HL-60 (cell line): ENCODE data around the gene GSK3B.
"Not testable (repeated sequence)": the region's sequence is repeated elsewhere in the genome, so short reads cannot be mapped to it uniquely, and the experiment has no call there.

Source experiments
- DNase-seq, 2 experiments: peaks; one replicate each; pipeline ENCODE4 v3.0.0-alpha.2; 2010 to 2020; ENCODE audit warnings: low read depth in 1 of 2, low spot score in 1 of 2
- H3K27ac ChIP-seq: fragments of 250-450 bp; sonication (Bioruptor Pico); replicated peaks from 2 replicates; pipeline ENCODE4 v1.5.1; 2020; ENCODE audit warnings: mild to moderate bottlenecking, moderate library complexity
- H3K27me3 ChIP-seq: fragments of 250-450 bp; sonication (Bioruptor Pico); 2 replicates; pipeline ENCODE4 v1.5.1; 2021; ENCODE audit warnings: mild to moderate bottlenecking, moderate library complexity; ENCODE audit not compliant: insufficient read depth, poor library complexity, severe bottlenecking
- H3K4me3 ChIP-seq: replicated peaks from 2 replicates; pipeline ENCODE4 v1.5.1; 2011; ENCODE audit warnings: mild to moderate bottlenecking, control low read depth, low read length; ENCODE audit not compliant: insufficient read depth
- GABPA ChIP-seq: IDR thresholded peaks from 2 replicates; pipeline ENCODE4 v1.6.1; 2012; ENCODE audit warnings: low read depth
- POLR2AphosphoS5 ChIP-seq: IDR thresholded peaks from 2 replicates; pipeline ENCODE4 v1.6.1; 2012; ENCODE audit warnings: low read depth
- REST ChIP-seq: IDR thresholded peaks from 2 replicates; pipeline ENCODE4 v1.6.1; 2012; ENCODE audit warnings: low read depth; ENCODE audit not compliant: insufficient replicate concordance
- SPI1 ChIP-seq: IDR thresholded peaks from 2 replicates; pipeline ENCODE4 v1.6.1; 2012; ENCODE audit warnings: low read depth, mild to moderate bottlenecking, borderline replicate concordance
- TF ChIP-seq, protein P1 (sequence below): IDR thresholded peaks from one replicate; pipeline ENCODE4 v1.5.1; 2011; ENCODE audit warnings: low read length, control low read depth, inconsistent platforms; ENCODE audit not compliant: insufficient read depth

Gene GSK3B

DNA sequence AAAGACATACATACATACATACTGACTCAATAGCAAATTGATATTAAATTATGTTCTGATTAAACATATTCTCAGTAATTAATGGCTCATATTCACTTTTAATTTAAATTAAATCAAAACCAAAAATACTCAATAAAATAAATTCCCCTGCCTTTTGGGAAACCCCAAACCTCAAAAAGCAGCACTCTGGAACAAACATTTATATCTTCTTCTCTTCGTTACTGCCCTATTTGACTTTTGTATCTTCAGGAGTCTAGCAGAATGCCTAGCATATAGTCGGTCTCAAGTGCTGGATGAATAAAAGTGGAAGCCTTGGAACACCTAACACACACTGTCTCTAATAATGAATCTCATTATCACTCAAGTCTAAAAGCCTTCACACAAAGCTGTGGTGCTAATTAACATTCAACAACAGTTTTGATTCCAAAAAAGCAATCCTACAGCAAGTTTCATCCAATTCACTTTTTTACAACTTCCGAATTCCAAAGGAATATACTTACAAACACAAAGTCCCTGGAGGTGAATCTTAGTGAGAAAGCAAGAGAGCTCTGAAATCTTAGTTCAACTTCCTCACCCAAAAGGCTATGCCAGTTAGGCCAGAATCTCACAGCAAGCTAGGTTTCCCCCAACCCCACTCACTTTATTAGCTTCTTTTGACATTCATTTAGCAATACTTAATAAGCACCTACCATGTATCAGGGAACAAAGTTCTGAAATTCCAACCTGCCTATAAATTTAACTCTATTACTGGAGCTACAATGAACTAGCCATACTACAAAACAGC is 35.0 kb downstream of the GSK3B start:
- no peak overlapping the region for H3K4me3 ChIP-seq
- no peaks in the 10 kb centered on the region for H3K27me3 ChIP-seq
- no peak overlapping the region for H3K27ac ChIP-seq
- no peak for DNase-seq
- TF ChIP-seq SPI1: no peak
- TF ChIP-seq POLR2AphosphoS5: no peak
- TF ChIP-seq REST: no peak
- TF ChIP-seq, protein P1, sequence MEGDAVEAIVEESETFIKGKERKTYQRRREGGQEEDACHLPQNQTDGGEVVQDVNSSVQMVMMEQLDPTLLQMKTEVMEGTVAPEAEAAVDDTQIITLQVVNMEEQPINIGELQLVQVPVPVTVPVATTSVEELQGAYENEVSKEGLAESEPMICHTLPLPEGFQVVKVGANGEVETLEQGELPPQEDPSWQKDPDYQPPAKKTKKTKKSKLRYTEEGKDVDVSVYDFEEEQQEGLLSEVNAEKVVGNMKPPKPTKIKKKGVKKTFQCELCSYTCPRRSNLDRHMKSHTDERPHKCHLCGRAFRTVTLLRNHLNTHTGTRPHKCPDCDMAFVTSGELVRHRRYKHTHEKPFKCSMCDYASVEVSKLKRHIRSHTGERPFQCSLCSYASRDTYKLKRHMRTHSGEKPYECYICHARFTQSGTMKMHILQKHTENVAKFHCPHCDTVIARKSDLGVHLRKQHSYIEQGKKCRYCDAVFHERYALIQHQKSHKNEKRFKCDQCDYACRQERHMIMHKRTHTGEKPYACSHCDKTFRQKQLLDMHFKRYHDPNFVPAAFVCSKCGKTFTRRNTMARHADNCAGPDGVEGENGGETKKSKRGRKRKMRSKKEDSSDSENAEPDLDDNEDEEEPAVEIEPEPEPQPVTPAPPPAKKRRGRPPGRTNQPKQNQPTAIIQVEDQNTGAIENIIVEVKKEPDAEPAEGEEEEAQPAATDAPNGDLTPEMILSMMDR: no peak
- TF ChIP-seq GABPA: no peak

DNA sequence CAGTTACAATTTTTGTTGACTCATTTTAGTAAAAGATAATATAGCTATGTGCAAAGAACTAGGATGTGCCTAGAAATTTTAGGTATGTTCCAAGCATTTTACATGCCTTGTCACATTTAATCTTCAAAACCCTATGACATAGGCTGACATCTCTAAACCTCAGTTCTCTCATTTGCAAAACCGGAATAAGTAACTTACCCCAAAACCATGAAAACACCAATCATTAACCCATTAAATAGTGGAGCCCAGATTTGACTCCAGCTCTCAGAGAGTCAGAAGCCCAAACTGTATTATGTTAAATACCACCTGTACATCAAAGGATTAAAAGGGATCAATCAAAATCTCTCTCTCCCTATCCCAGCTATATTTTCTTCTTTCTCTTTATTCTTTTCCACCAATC is 36.6 kb downstream of the GSK3B start:
- Histone ChIP-seq H3K27ac (no peak overlapping the region), H3K27me3 (no peaks in the 10 kb centered on the region), H3K4me3 (no peak overlapping the region)
- TF ChIP-seq POLR2AphosphoS5: no peak
- no peak for DNase-seq

DNA sequence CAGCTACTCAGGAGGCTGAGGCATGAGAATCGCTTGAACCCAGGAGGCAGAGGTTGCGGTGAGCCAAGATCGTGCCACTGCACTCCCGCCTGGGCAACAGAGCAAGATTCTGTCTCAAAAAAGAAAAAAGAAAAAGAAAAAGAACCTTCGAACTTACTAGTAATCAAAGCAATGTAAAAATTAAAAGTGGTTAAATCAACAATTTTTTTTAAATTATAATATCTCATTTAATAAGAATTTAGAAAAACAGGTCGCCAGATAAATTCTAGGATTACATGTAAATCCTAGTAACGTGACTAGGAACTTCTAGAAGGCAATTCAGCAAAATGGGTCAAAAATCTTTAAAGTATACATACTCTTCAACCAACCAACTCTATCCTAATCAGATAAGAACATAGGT is 37.2 kb downstream of the GSK3B start:
- DNase-seq: no peak
- no peak overlapping the region for H3K4me3 ChIP-seq
- no peak overlapping the region for H3K27ac ChIP-seq
- no peak for TF ChIP-seq GABPA
- no peak for TF ChIP-seq POLR2AphosphoS5
- TF ChIP-seq REST: no peak
- no peak for TF ChIP-seq SPI1
- TF ChIP-seq, protein P1: no peak
- H3K27me3 ChIP-seq: no peaks in the 10 kb centered on the region

DNA sequence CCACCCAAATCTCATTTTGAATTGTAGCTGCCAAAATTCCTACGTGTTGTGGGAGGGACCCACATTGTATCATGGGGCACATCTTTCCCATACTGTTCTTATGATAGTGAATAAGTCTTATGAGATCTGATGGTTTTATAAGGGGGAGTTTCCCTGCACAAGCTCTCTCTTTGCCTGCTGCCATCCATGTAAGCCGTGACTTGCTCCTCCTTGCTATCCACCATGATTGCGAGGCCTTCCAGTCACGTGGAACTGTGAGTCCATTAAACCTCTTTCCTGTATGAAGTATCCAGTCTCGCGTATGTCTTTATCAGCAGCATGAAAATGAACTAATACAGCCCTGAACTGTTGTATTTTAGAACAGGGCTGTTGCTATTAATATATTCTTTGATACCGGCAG is 40.6 kb downstream of the GSK3B start:
- not testable (repeated sequence) for H3K27ac ChIP-seq, H3K27me3 ChIP-seq, DNase-seq, H3K4me3 ChIP-seq

- H3K27me3 ChIP-seq: no peaks in the 10 kb centered on the region
- H3K4me3 ChIP-seq: no peak overlapping the region
- no peak for TF ChIP-seq SPI1
- TF ChIP-seq, protein P1: no peak
- DNase-seq: no peak
- H3K27ac ChIP-seq: no peak overlapping the region
Observed at GRCh38 chr3:120052677-120053076, 41.6 kb downstream of the GSK3B start.
